ENCODE data around the gene PXDN. TPM values are rescaled to one million over a fixed set of nuclear protein-coding genes. Genes with fewer than 3 reads are reported as not detected.
"Not testable (repeated sequence)": the region's sequence is repeated elsewhere in the genome, so short reads cannot be mapped to it uniquely, and the experiment has no call there.

The PXDN gene
- total and polyA plus RNA-seq, 2 donors (not counting 1 experiment from before 2014, with no cell fraction given), result 0.21 to 1.4 TPM

GRCh38 chr2:1622521-1623200 is 121.7 kb downstream of the PXDN start:
- peaks cover 3% of the 10 kb centered on the region for H3K27me3 Mint-ChIP-seq
- no peaks in the 10 kb centered on the region for H3K9me3 Mint-ChIP-seq (ENCODE audit: insufficient read depth)
- TF ChIP-seq EZH2 (IDR thresholded peaks at IDR 0.05; ENCODE audit: borderline replicate concordance, insufficient read depth, low read depth, low read length, poor library complexity, severe bottlenecking), result no peak
- TF ChIP-seq CTCF (IDR thresholded peaks at IDR 0.05), result no peak
- ChIA-PET CTCF (no interaction called here), POLR2A (no interaction called here)
- Histone ChIP-seq H3K27me3 (replicated peaks in 1 of 4; ENCODE audit: control extremely low read depth in 1 of 4, control insufficient read depth in 3 of 4, insufficient read depth in 4 of 4, low read length in 3 of 4) (no peaks in the 10 kb centered on the region), H3K9me3 (ENCODE audit: control extremely low read depth in 1 of 3, control insufficient read depth in 2 of 3, insufficient read depth in 1 of 3, low read length in 2 of 3) (peaks cover 0 to 18% (median 0%) of the 10 kb centered on the region in 3 donors), H3K4me2 (replicated peaks; ENCODE audit: low read depth, low read length, poor library complexity, severe bottlenecking) (no peak overlapping the region), H3K4me3 (ENCODE audit: control extremely low read depth in 1 of 5, extremely low read depth in 1 of 5, insufficient read depth in 1 of 5, low read depth in 2 of 5, low read length in 4 of 5) (no peak overlapping the region), H3K9ac (ENCODE audit: low read length) (no peak overlapping the region), H4K20me1 (ENCODE audit: control insufficient read depth, insufficient read depth, low read length, poor library complexity, severe bottlenecking) (no peaks in the 10 kb centered on the region), H3K79me2 (ENCODE audit: control insufficient read depth, insufficient read depth, low read length) (no peaks in the 10 kb centered on the region), H2AFZ (ENCODE audit: insufficient read depth, low read depth, low read length, poor library complexity, severe bottlenecking) (no peak overlapping the region), H3K4me1 (ENCODE audit: control insufficient read depth in 2 of 2, insufficient read depth in 2 of 2, low read length in 2 of 2) (peaks cover 3 to 4% of the 10 kb centered on the region in 2 donors), H3K36me3 (replicated peaks in 1 of 2; ENCODE audit: control extremely low read depth in 1 of 2, control insufficient read depth in 1 of 2, extremely low read depth in 1 of 2, insufficient read depth in 2 of 2, low read length in 1 of 2) (no peaks in the 10 kb centered on the region), H3K27ac (ENCODE audit: low read length in 2 of 2) (no peak overlapping the region)
- 84% methylated on average over 11 of the region's 11 CpGs for WGBS (ENCODE audit: insufficient coverage)
- no peak overlapping the region for H3K27ac Mint-ChIP-seq
- DNase-seq (no peak), ATAC-seq (ENCODE audit: low read depth) (no peak)
- intact Hi-C loops (cut with micrococcal nuclease), result no loop called here
- no peaks in the 10 kb centered on the region for H3K4me1 Mint-ChIP-seq
- H3K4me3 Mint-ChIP-seq, result no peak overlapping the region

- WGBS (ENCODE audit: insufficient coverage), result 95% methylated on average over 3 of the region's 3 CpGs
- H3K9ac ChIP-seq (ENCODE audit: low read length); POLR2A ChIA-PET; H2AFZ ChIP-seq (ENCODE audit: insufficient read depth, low read depth, low read length, poor library complexity, severe bottlenecking); H3K27ac Mint-ChIP-seq; H3K27me3 ChIP-seq (replicated peaks in 1 of 4; ENCODE audit: control extremely low read depth in 1 of 4, control insufficient read depth in 3 of 4, insufficient read depth in 4 of 4, low read length in 3 of 4); DNase-seq; H3K4me3 ChIP-seq (ENCODE audit: control extremely low read depth in 1 of 5, extremely low read depth in 1 of 5, insufficient read depth in 1 of 5, low read depth in 2 of 5, low read length in 4 of 5); H4K20me1 ChIP-seq (ENCODE audit: control insufficient read depth, insufficient read depth, low read length, poor library complexity, severe bottlenecking); H3K9me3 Mint-ChIP-seq (ENCODE audit: insufficient read depth); ATAC-seq (ENCODE audit: low read depth); H3K4me2 ChIP-seq (replicated peaks; ENCODE audit: low read depth, low read length, poor library complexity, severe bottlenecking); H3K27ac ChIP-seq (ENCODE audit: low read length in 2 of 2); H3K4me1 ChIP-seq (ENCODE audit: control insufficient read depth in 2 of 2, insufficient read depth in 2 of 2, low read length in 2 of 2); H3K27me3 Mint-ChIP-seq; H3K4me3 Mint-ChIP-seq; CTCF ChIA-PET; H3K4me1 Mint-ChIP-seq; H3K79me2 ChIP-seq (ENCODE audit: control insufficient read depth, insufficient read depth, low read length); intact Hi-C loops (cut with micrococcal nuclease); H3K36me3 ChIP-seq (replicated peaks in 1 of 2; ENCODE audit: control extremely low read depth in 1 of 2, control insufficient read depth in 1 of 2, extremely low read depth in 1 of 2, insufficient read depth in 2 of 2, low read length in 1 of 2): not testable (repeated sequence)
- H3K9me3 ChIP-seq (ENCODE audit: control extremely low read depth in 1 of 3, control insufficient read depth in 2 of 3, insufficient read depth in 1 of 3, low read length in 2 of 3), result peaks cover 0 to 18% (median 0%) of the 10 kb centered on the region in 3 donors
These were observed 122.3 kb downstream of the PXDN start for GRCh38 chr2:1621976-1622375.
